ENCODE measurements around the gene PCBP1. TPM values are rescaled to one million over a fixed set of nuclear protein-coding genes. Genes with fewer than 3 reads are reported as not detected.

Gene PCBP1
- total and polyA plus RNA-seq, 4 donors = 134 to 453 (median 297) TPM

DNA sequence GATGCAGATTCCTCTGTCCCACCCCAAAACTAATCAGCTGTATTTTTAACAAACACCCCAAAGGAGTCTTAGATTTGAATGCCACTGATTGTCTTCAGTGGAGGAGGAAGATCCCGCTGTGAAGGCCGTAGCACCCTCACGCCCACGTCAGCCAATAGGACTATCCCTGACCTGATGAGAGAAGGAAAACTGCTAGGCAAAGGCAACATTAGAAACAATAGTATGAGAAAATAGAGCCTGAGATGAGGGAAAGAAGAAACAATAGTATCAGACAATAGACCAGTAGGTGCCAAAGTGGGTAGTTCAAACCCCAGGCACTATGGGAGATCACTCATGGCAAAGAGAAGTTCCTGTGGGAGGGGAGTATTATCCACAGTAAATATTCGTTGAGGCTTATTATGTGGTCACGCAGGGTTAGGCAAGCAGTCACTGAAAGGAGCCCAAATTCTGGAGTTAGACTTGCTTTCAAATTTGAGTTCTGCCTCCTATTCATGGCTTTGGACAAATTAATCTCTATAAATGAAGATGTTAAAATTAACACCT is 2.8 kb downstream of the PCBP1 start:
- peak overlapping the region in 1 of 2 donors; percentile 75 for H3K27ac ChIP-seq (ENCODE audit: low read depth in 1 of 2, low read length in 1 of 2)
- no peaks in the 10 kb centered on the region for H3K27me3 ChIP-seq (ENCODE audit: control insufficient read depth in 3 of 3, insufficient read depth in 3 of 3, low read length in 2 of 3)
- no peak for DNase-seq
- no peak for ATAC-seq (ENCODE audit: insufficient read depth, low FRiP score)
- 46 to 51% methylated on average over 6 of the region's 6 CpGs for WGBS, 2 donors
- H3K9ac ChIP-seq (ENCODE audit: insufficient read depth in 1 of 2, low read length in 2 of 2) = peak overlapping the region in 1 of 2 donors; percentile 61
- TF ChIP-seq, protein P1, sequence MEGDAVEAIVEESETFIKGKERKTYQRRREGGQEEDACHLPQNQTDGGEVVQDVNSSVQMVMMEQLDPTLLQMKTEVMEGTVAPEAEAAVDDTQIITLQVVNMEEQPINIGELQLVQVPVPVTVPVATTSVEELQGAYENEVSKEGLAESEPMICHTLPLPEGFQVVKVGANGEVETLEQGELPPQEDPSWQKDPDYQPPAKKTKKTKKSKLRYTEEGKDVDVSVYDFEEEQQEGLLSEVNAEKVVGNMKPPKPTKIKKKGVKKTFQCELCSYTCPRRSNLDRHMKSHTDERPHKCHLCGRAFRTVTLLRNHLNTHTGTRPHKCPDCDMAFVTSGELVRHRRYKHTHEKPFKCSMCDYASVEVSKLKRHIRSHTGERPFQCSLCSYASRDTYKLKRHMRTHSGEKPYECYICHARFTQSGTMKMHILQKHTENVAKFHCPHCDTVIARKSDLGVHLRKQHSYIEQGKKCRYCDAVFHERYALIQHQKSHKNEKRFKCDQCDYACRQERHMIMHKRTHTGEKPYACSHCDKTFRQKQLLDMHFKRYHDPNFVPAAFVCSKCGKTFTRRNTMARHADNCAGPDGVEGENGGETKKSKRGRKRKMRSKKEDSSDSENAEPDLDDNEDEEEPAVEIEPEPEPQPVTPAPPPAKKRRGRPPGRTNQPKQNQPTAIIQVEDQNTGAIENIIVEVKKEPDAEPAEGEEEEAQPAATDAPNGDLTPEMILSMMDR (IDR thresholded peaks at IDR 0.05; ENCODE audit: control extremely low read depth, extremely low read depth) = no peak
- H3K4me3 ChIP-seq = no peak overlapping the region
- peaks cover 0 to 17% (median 8%) of the 10 kb centered on the region in 4 donors for H3K36me3 ChIP-seq (ENCODE audit: control insufficient read depth in 4 of 4, insufficient read depth in 4 of 4, low read length in 4 of 4)
- no peaks in the 10 kb centered on the region for H3K9me3 ChIP-seq (ENCODE audit: control insufficient read depth in 4 of 4, insufficient read depth in 3 of 4, low read length in 3 of 4)
- H3K4me1 ChIP-seq (ENCODE audit: control insufficient read depth in 5 of 5, insufficient read depth in 5 of 5, low read length in 5 of 5) = peaks cover 9 to 30% (median 16%) of the 10 kb centered on the region in 5 donors

DNA sequence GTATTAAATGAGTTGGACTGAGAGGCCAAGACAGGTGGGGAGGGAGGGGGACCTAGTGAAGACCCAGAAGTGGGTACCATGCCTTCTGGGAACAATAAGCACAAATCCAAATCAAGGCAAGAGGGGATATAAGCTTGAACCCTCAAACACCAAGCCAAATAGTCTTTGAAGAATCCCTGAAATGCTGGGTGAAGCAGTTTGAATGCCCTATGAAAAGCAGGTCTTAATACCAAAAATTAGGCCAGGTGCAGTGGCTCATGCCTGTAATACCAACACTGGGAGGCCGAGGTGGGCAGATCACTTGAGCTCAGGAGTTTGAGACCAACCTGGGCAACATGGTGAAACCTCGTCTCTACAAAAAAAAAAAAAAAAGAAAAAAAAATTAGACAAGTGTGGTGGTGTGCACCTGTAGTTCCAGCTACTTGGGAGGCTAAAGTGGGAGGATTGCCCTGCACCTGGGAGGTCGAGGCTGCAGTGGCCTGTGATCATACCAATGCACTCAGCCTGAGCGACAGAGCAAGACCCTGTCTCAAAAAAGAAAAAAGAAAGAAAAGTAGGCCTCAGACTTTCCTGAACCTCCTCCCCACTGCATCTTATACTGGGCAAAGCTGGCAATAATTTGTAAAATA is 3.5 kb downstream of the PCBP1 start:
- no peak overlapping the region for H3K4me3 ChIP-seq
- no peaks in the 10 kb centered on the region for H3K9me3 ChIP-seq (ENCODE audit: control insufficient read depth in 4 of 4, insufficient read depth in 3 of 4, low read length in 3 of 4)
- H3K27me3 ChIP-seq (ENCODE audit: control insufficient read depth in 3 of 3, insufficient read depth in 3 of 3, low read length in 2 of 3) = no peaks in the 10 kb centered on the region
- peaks cover 4 to 25% (median 12%) of the 10 kb centered on the region in 5 donors for H3K4me1 ChIP-seq (ENCODE audit: control insufficient read depth in 5 of 5, insufficient read depth in 5 of 5, low read length in 5 of 5)
- no peak overlapping the region for H3K27ac ChIP-seq (ENCODE audit: low read depth in 1 of 2, low read length in 1 of 2)
- no peak for ATAC-seq (ENCODE audit: insufficient read depth, low FRiP score)
- peaks cover 0 to 17% (median 8%) of the 10 kb centered on the region in 4 donors for H3K36me3 ChIP-seq (ENCODE audit: control insufficient read depth in 4 of 4, insufficient read depth in 4 of 4, low read length in 4 of 4)
- TF ChIP-seq, protein P1 (IDR thresholded peaks at IDR 0.05; ENCODE audit: control extremely low read depth, extremely low read depth) = no peak
- DNase-seq = no peak
- 92 to 96% methylated on average over 4 of the region's 4 CpGs for WGBS, 2 donors
- H3K9ac ChIP-seq (ENCODE audit: insufficient read depth in 1 of 2, low read length in 2 of 2) = no peak overlapping the region

DNA sequence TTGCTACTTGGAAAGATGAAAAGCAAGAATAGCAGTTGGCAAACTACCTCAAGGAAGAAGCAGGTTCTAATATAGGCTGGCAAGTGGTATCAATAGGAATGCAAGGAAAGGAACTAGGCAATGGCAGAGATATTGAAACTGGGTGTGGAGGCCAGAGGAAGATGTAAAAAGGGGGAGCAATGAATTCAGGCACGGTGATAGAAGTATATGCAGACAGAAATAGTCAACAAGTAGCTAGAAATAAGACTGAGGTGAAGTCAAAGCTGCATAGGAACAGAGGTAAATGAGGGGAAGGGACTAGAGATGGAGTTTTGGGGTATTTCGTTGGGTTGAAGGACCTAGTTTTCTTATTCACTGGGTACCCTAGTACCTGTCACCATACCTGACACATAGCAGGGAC is 4.1 kb downstream of the PCBP1 start:
- H3K36me3 ChIP-seq (ENCODE audit: control insufficient read depth in 4 of 4, insufficient read depth in 4 of 4, low read length in 4 of 4) = peaks cover 0 to 17% (median 8%) of the 10 kb centered on the region in 4 donors
- H3K4me1 ChIP-seq (ENCODE audit: control insufficient read depth in 5 of 5, insufficient read depth in 5 of 5, low read length in 5 of 5) = peaks cover 4 to 22% (median 11%) of the 10 kb centered on the region in 5 donors
- H3K27me3 ChIP-seq (ENCODE audit: control insufficient read depth in 3 of 3, insufficient read depth in 3 of 3, low read length in 2 of 3) = no peaks in the 10 kb centered on the region
- H3K4me3 ChIP-seq = no peak overlapping the region
- TF ChIP-seq, protein P1 (IDR thresholded peaks at IDR 0.05; ENCODE audit: control extremely low read depth, extremely low read depth) = no peak
- H3K9me3 ChIP-seq (ENCODE audit: control insufficient read depth in 4 of 4, insufficient read depth in 3 of 4, low read length in 3 of 4) = no peaks in the 10 kb centered on the region
- DNase-seq = no peak
- no peak overlapping the region for H3K27ac ChIP-seq (ENCODE audit: low read depth in 1 of 2, low read length in 1 of 2)
- no peak overlapping the region for H3K9ac ChIP-seq (ENCODE audit: insufficient read depth in 1 of 2, low read length in 2 of 2)
- WGBS, 2 donors = 66 to 83% methylated on average over 2 of the region's 2 CpGs
- no peak for ATAC-seq (ENCODE audit: insufficient read depth, low FRiP score)
